Mesenchymal stem cell (in vitro differentiated cells and primary cell): Measurements from ENCODE around the gene GPC3.

Experiments used
- DNase-seq: peaks from one replicate; pipeline ENCODE4 v3.0.0-alpha.2; 2013
- H2AFZ ChIP-seq: one replicate; pipeline ENCODE4 v1.6.1; 2013; ENCODE audit warnings: low read depth, mild to moderate bottlenecking, control low read depth, inconsistent platforms, low read length, moderate library complexity
- H2AK5ac ChIP-seq: 2 replicates; pipeline ENCODE4 v1.6.1; 2013; ENCODE audit warnings: low read length, moderate library complexity, mild to moderate bottlenecking, inconsistent platforms; ENCODE audit not compliant: severe bottlenecking
- H2BK120ac ChIP-seq: one replicate; pipeline ENCODE4 v1.6.1; 2013; ENCODE audit warnings: low read depth, mild to moderate bottlenecking, inconsistent platforms, low read length, moderate library complexity
- H2BK12ac ChIP-seq, 2 experiments: one replicate each; pipeline ENCODE4 v1.6.1; 2013; ENCODE audit warnings: inconsistent platforms in 2 of 2, low read length in 2 of 2, mild to moderate bottlenecking in 2 of 2, moderate library complexity in 2 of 2, control low read depth in 1 of 2
- H2BK15ac ChIP-seq: one replicate; pipeline ENCODE4 v1.6.1; 2013; ENCODE audit warnings: mild to moderate bottlenecking, low read depth, inconsistent platforms; ENCODE audit not compliant: poor library complexity, severe bottlenecking
- H2BK5ac ChIP-seq: 2 replicates; pipeline ENCODE4 v1.6.1; 2013; ENCODE audit warnings: low read depth, mild to moderate bottlenecking, low read length, control low read depth, inconsistent platforms; ENCODE audit not compliant: poor library complexity, severe bottlenecking
- H3K14ac ChIP-seq, 2 experiments: one replicate each; pipeline ENCODE4 v1.6.1; 2013; ENCODE audit warnings: inconsistent platforms in 2 of 2, low read length in 2 of 2, control low read depth in 1 of 2, mild to moderate bottlenecking in 1 of 2, moderate library complexity in 1 of 2
- H3K18ac ChIP-seq, 2 experiments: one replicate each; pipeline ENCODE4 v1.6.1; 2013; ENCODE audit warnings: inconsistent platforms in 2 of 2, low read length in 2 of 2, control low read depth in 1 of 2, low read depth in 1 of 2, mild to moderate bottlenecking in 1 of 2
- H3K23ac ChIP-seq, 2 experiments: one replicate each; pipeline ENCODE4 v1.6.1; 2013; ENCODE audit warnings: inconsistent platforms in 2 of 2, low read length in 2 of 2, mild to moderate bottlenecking in 2 of 2, moderate library complexity in 2 of 2, control low read depth in 1 of 2
- H3K27ac ChIP-seq: 2 replicates; pipeline ENCODE4 v1.5.1; 2013; ENCODE audit warnings: mild to moderate bottlenecking, moderate library complexity, low read length, control low read depth, inconsistent platforms; ENCODE audit not compliant: poor library complexity, severe bottlenecking
- H3K27me3 ChIP-seq, 2 experiments: 2 replicates each; pipeline versions ENCODE4 v1.6.1 to v1.7.0; 2013; ENCODE audit warnings: low read length in 2 of 2, mild to moderate bottlenecking in 2 of 2, moderate library complexity in 2 of 2, control low read depth in 1 of 2, inconsistent platforms in 1 of 2; ENCODE audit not compliant: control insufficient read depth in 1 of 2, insufficient read depth in 1 of 2
- H3K36me3 ChIP-seq, 2 experiments: 2 replicates each; pipeline versions ENCODE4 v1.6.1 to v1.7.0; 2013; ENCODE audit warnings: low read length in 2 of 2, control low read depth in 1 of 2, inconsistent platforms in 1 of 2, low read depth in 1 of 2, mild to moderate bottlenecking in 1 of 2; ENCODE audit not compliant: insufficient read depth in 2 of 2, control insufficient read depth in 1 of 2
- H3K4ac ChIP-seq, 2 experiments: one replicate each; pipeline ENCODE4 v1.6.1; 2013; ENCODE audit warnings: inconsistent platforms in 2 of 2, low read length in 2 of 2, mild to moderate bottlenecking in 2 of 2, moderate library complexity in 2 of 2, control low read depth in 1 of 2, low read depth in 1 of 2
- H3K4me1 ChIP-seq: 2 replicates; pipeline ENCODE4 v1.6.1; 2013; ENCODE audit warnings: low read depth, low read length, control low read depth; ENCODE audit not compliant: control insufficient read depth, insufficient read depth
- H3K4me2 ChIP-seq: 2 replicates; pipeline ENCODE4 v1.6.1; 2013; ENCODE audit warnings: low read length, mild to moderate bottlenecking, inconsistent platforms; ENCODE audit not compliant: poor library complexity, severe bottlenecking
- H3K4me3 ChIP-seq, 2 experiments: 2 replicates each; pipeline versions ENCODE4 v1.5.1 to v1.7.0; 2013; ENCODE audit warnings: low read length in 2 of 2, mild to moderate bottlenecking in 2 of 2, control low read depth in 1 of 2, low read depth in 1 of 2; ENCODE audit not compliant: insufficient read depth in 1 of 2
- H3K79me1 ChIP-seq: replicated peaks from 2 replicates; pipeline ENCODE4 v1.6.1; 2013; ENCODE audit warnings: mild to moderate bottlenecking, control low read depth, low read length, inconsistent platforms; ENCODE audit not compliant: poor library complexity, severe bottlenecking
- H3K9ac ChIP-seq: 2 replicates; pipeline ENCODE4 v1.7.0; 2013; ENCODE audit warnings: mild to moderate bottlenecking, low read length, moderate library complexity
- H3K9me3 ChIP-seq: 2 replicates; pipeline ENCODE4 v1.7.0; 2013; ENCODE audit warnings: mild to moderate bottlenecking, low read length; ENCODE audit not compliant: control insufficient read depth
- H4K8ac ChIP-seq: one replicate; pipeline ENCODE4 v1.6.1; 2013; ENCODE audit warnings: inconsistent platforms, mild to moderate bottlenecking, low read length, moderate library complexity
- H4K91ac ChIP-seq: one replicate; pipeline ENCODE4 v1.6.1; 2013; ENCODE audit warnings: mild to moderate bottlenecking, low read length, inconsistent platforms
- WGBS: methylation state at CpG from one replicate; pipeline ENCODE4 v1.1.7; 2013; ENCODE audit warnings: mixed read lengths; 5-methylcytosine and 5-hydroxymethylcytosine counted together

GPC3 gene

DNA sequence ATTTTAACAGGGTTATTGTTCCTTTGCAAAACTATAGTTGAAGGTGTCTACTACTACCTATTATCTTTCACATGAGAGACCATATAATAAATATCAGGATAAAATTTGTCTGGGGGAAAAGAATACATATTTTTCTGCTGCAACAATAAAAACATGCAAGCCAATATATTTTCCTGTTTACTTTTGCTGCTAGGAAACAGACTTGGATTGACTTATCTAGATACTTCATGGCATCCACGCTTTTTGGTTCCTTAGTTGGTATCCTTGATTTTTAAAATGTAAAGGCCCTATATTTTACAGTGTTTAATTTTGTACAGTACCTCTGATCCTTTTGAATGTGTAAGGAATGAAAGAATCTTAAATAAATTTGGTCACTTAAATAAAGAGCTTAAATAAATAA lies 150.6 kb downstream of the GPC3 start:
- Histone ChIP-seq H3K4me3 (no peak overlapping the region), H3K9ac (no peak overlapping the region), H2BK120ac (no peak overlapping the region), H3K27me3 (peaks cover 0 to 2% of the 10 kb centered on the region in 2 experiments), H3K4ac (no peak overlapping the region), H3K4me1 (no peaks in the 10 kb centered on the region), H2AFZ (no peak overlapping the region), H3K18ac (no peak overlapping the region), H3K36me3 (no peaks in the 10 kb centered on the region), H3K14ac (no peak overlapping the region), H4K91ac (no peak overlapping the region), H4K8ac (no peak overlapping the region), H2BK5ac (no peak overlapping the region), H2AK5ac (no peak overlapping the region), H3K23ac (no peak overlapping the region), H3K79me1 (no peaks in the 10 kb centered on the region), H3K4me2 (no peak overlapping the region), H2BK15ac (no peak overlapping the region), H3K9me3 (no peaks in the 10 kb centered on the region), H2BK12ac (no peak overlapping the region), H3K27ac (no peak overlapping the region)
- no peak for DNase-seq
- no CpG with 5 or more reads among the region's 1 CpG for WGBS

DNA sequence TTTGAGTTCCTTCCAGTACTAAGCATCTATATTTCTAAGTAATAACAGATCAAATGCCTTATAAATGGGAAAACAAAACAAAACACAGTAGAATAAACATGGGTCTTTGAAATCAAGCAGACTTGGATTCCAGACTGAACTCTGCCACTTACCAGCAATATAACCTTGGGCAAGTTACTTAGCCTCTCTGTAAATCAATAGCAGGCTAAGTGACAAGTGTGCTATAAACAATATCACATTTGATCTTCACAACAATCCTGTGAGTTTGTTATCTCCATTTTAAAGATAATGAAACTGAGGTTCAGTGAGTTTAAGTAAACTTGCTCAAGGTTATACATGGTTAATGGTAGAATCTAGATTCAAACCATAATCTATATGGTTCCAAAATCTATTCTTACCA lies 165.8 kb downstream of the GPC3 start:
- H3K4me1 ChIP-seq = no peaks in the 10 kb centered on the region
- no peak overlapping the region for H3K23ac ChIP-seq
- no peak overlapping the region for H2BK12ac ChIP-seq
- no peak overlapping the region for H3K18ac ChIP-seq
- no peak overlapping the region for H4K91ac ChIP-seq
- no peak overlapping the region for H3K4ac ChIP-seq
- no peak for DNase-seq
- H3K9me3 ChIP-seq = no peaks in the 10 kb centered on the region
- H4K8ac ChIP-seq = no peak overlapping the region
- H2AK5ac ChIP-seq = no peak overlapping the region
- H3K14ac ChIP-seq = no peak overlapping the region
- H2BK120ac ChIP-seq = no peak overlapping the region
- H3K9ac ChIP-seq = no peak overlapping the region
- no peaks in the 10 kb centered on the region for H3K79me1 ChIP-seq
- H3K4me2 ChIP-seq = no peak overlapping the region
- H2BK15ac ChIP-seq = no peak overlapping the region
- peaks cover 0 to 3% of the 10 kb centered on the region in 2 experiments for H3K27me3 ChIP-seq
- H3K36me3 ChIP-seq = no peaks in the 10 kb centered on the region
- H3K4me3 ChIP-seq = no peak overlapping the region
- H2BK5ac ChIP-seq = no peak overlapping the region
- no peak overlapping the region for H2AFZ ChIP-seq
- no peak overlapping the region for H3K27ac ChIP-seq

DNA sequence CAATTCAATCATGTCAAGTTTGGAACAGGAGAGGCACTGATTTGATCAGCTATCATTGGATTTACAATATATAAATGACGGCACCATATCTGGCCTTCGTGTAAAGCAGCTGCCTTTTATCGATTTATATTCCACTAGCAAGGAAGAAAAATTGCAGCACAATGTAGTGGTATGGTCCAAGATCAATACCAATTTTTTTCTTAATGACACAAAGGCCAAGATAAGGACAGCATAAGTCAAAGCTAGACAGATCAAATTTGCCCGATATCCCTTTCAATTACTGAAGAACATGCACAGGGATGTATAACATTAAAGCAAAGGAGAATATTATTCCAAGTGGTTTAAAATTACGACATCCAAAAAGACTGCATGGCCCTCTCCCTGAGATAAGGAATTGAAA lies 167.4 kb downstream of the GPC3 start:
- Histone ChIP-seq H3K36me3 (no peaks in the 10 kb centered on the region), H3K4ac (no peak overlapping the region), H2BK120ac (no peak overlapping the region), H3K4me2 (no peak overlapping the region), H3K14ac (no peak overlapping the region), H3K9me3 (no peaks in the 10 kb centered on the region), H3K18ac (no peak overlapping the region), H2AFZ (no peak overlapping the region), H3K27ac (no peak overlapping the region), H4K8ac (no peak overlapping the region), H3K27me3 (peaks cover 0 to 3% of the 10 kb centered on the region in 2 experiments), H3K4me3 (no peak overlapping the region), H3K23ac (no peak overlapping the region), H3K9ac (no peak overlapping the region), H2BK12ac (no peak overlapping the region), H4K91ac (no peak overlapping the region), H2AK5ac (no peak overlapping the region), H3K79me1 (no peaks in the 10 kb centered on the region), H3K4me1 (no peaks in the 10 kb centered on the region), H2BK15ac (no peak overlapping the region), H2BK5ac (no peak overlapping the region)
- DNase-seq = no peak
- 100% methylated on average over 3 of the region's 5 CpGs for WGBS

DNA sequence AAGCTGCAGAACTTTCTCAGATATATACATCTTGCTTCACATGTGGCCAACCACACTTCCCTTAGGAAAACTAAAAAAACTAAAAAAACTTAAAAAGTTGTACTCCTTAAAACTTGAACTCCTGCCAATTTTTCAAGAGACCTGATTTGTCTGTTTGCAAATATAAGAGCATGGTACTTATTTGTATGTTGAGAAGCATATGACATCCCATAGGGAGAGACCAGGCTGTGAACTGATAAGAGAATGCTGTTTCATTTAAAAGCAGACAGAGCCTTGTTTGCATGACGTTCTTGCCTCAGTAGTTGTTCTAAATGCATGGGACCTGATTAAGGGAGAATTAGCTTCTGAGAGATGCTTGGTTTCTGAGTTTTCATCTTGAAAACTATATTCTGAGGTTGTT lies 169.9 kb downstream of the GPC3 start:
- Histone ChIP-seq H3K18ac (no peak overlapping the region), H3K4me2 (no peak overlapping the region), H3K4ac (no peak overlapping the region), H2BK5ac (no peak overlapping the region), H3K27ac (no peak overlapping the region), H2BK12ac (no peak overlapping the region), H2AK5ac (no peak overlapping the region), H2BK15ac (no peak overlapping the region), H4K91ac (no peak overlapping the region), H3K23ac (no peak overlapping the region), H2BK120ac (no peak overlapping the region), H3K9ac (no peak overlapping the region), H4K8ac (no peak overlapping the region), H3K27me3 (peaks cover 0 to 3% of the 10 kb centered on the region in 2 experiments), H3K79me1 (no peaks in the 10 kb centered on the region), H3K9me3 (no peaks in the 10 kb centered on the region), H3K4me1 (no peaks in the 10 kb centered on the region), H3K36me3 (no peaks in the 10 kb centered on the region), H3K14ac (no peak overlapping the region), H2AFZ (no peak overlapping the region), H3K4me3 (no peak overlapping the region)
- no peak for DNase-seq
- 56% methylated on average over 1 of the region's 1 CpG for WGBS
